Measurements from ENCODE around the gene TATDN2.

TATDN2 gene

GRCh38 chr3:10288575-10288960 lies 40.3 kb downstream of the TATDN2 start:
- no peak overlapping the region for H2AFZ ChIP-seq (ENCODE audit: low read depth, low read length)
- H3K9me3 ChIP-seq (ENCODE audit: control insufficient read depth, low read length): no peaks in the 10 kb centered on the region
- H2AK5ac ChIP-seq (ENCODE audit: low read length, severe bottlenecking): no peak overlapping the region
- H3K18ac ChIP-seq (ENCODE audit: low read depth in 1 of 2, low read length in 2 of 2): no peak overlapping the region
- peaks cover 32% of the 10 kb centered on the region for H3K79me1 ChIP-seq (replicated peaks; ENCODE audit: low read length, poor library complexity, severe bottlenecking)
- no peak overlapping the region for H3K4me3 ChIP-seq (ENCODE audit: insufficient read depth in 1 of 2, low read depth in 1 of 2, low read length in 2 of 2)
- H3K9ac ChIP-seq (ENCODE audit: low read length): no peak overlapping the region
- no peak overlapping the region for H3K14ac ChIP-seq (ENCODE audit: low read length in 2 of 2)
- no peak overlapping the region for H3K4ac ChIP-seq (ENCODE audit: low read depth in 1 of 2, low read length in 2 of 2)
- H4K91ac ChIP-seq (ENCODE audit: low read length): no peak overlapping the region
- H3K4me1 ChIP-seq (ENCODE audit: control insufficient read depth, insufficient read depth, low read depth, low read length): peaks cover 22% of the 10 kb centered on the region
- 89% methylated on average over 11 of the region's 11 CpGs for WGBS
- H2BK5ac ChIP-seq (ENCODE audit: low read depth, low read length, poor library complexity, severe bottlenecking): no peak overlapping the region
- H3K36me3 ChIP-seq (ENCODE audit: control insufficient read depth in 1 of 2, insufficient read depth in 2 of 2, low read depth in 1 of 2, low read length in 2 of 2): peaks cover 71 to 72% of the 10 kb centered on the region in 2 experiments
- no peak overlapping the region for H3K4me2 ChIP-seq (ENCODE audit: low read length, poor library complexity, severe bottlenecking)
- H2BK15ac ChIP-seq (ENCODE audit: low read depth, poor library complexity, severe bottlenecking): no peak overlapping the region
- no peak overlapping the region for H2BK120ac ChIP-seq (ENCODE audit: low read depth, low read length)
- H4K8ac ChIP-seq (ENCODE audit: low read length): no peak overlapping the region
- H3K27me3 ChIP-seq (ENCODE audit: control insufficient read depth in 1 of 2, insufficient read depth in 1 of 2, low read length in 2 of 2): no peaks in the 10 kb centered on the region
- no peak overlapping the region for H3K23ac ChIP-seq (ENCODE audit: low read length in 2 of 2)
- no peak overlapping the region for H3K27ac ChIP-seq (ENCODE audit: low read length, poor library complexity, severe bottlenecking)
- H2BK12ac ChIP-seq (ENCODE audit: low read length in 2 of 2): no peak overlapping the region
- DNase-seq: no peak

- Histone ChIP-seq H2AFZ (ENCODE audit: low read depth, low read length) (no peak overlapping the region), H3K4me1 (ENCODE audit: control insufficient read depth, insufficient read depth, low read depth, low read length) (peaks cover 22% of the 10 kb centered on the region), H2AK5ac (ENCODE audit: low read length, severe bottlenecking) (no peak overlapping the region), H3K14ac (ENCODE audit: low read length in 2 of 2) (no peak overlapping the region), H2BK15ac (ENCODE audit: low read depth, poor library complexity, severe bottlenecking) (no peak overlapping the region), H3K27ac (ENCODE audit: low read length, poor library complexity, severe bottlenecking) (no peak overlapping the region), H4K8ac (ENCODE audit: low read length) (no peak overlapping the region), H3K4me3 (ENCODE audit: insufficient read depth in 1 of 2, low read depth in 1 of 2, low read length in 2 of 2) (no peak overlapping the region), H4K91ac (ENCODE audit: low read length) (no peak overlapping the region), H3K18ac (ENCODE audit: low read depth in 1 of 2, low read length in 2 of 2) (no peak overlapping the region), H3K23ac (ENCODE audit: low read length in 2 of 2) (no peak overlapping the region), H3K4me2 (ENCODE audit: low read length, poor library complexity, severe bottlenecking) (no peak overlapping the region), H3K9ac (ENCODE audit: low read length) (no peak overlapping the region), H2BK120ac (ENCODE audit: low read depth, low read length) (no peak overlapping the region), H3K9me3 (ENCODE audit: control insufficient read depth, low read length) (no peaks in the 10 kb centered on the region), H3K27me3 (ENCODE audit: control insufficient read depth in 1 of 2, insufficient read depth in 1 of 2, low read length in 2 of 2) (no peaks in the 10 kb centered on the region), H3K79me1 (replicated peaks; ENCODE audit: low read length, poor library complexity, severe bottlenecking) (peaks cover 27% of the 10 kb centered on the region), H2BK5ac (ENCODE audit: low read depth, low read length, poor library complexity, severe bottlenecking) (no peak overlapping the region), H3K4ac (ENCODE audit: low read depth in 1 of 2, low read length in 2 of 2) (no peak overlapping the region), H3K36me3 (ENCODE audit: control insufficient read depth in 1 of 2, insufficient read depth in 2 of 2, low read depth in 1 of 2, low read length in 2 of 2) (peaks cover 69 to 71% of the 10 kb centered on the region in 2 experiments), H2BK12ac (ENCODE audit: low read length in 2 of 2) (no peak overlapping the region)
- DNase-seq: no peak
- 98% methylated on average over 9 of the region's 9 CpGs for WGBS
Observed at GRCh38 chr3:10289077-10289476, 40.8 kb downstream of the TATDN2 start.

- no peak overlapping the region for H2BK12ac ChIP-seq (ENCODE audit: low read length in 2 of 2)
Observed at GRCh38 chr3:10289787-10290355, 41.6 kb downstream of the TATDN2 start.

GRCh38 chr3:10290481-10291176 lies 42.4 kb downstream of the TATDN2 start:
- Histone ChIP-seq H3K23ac (ENCODE audit: low read length in 2 of 2) (no peak overlapping the region), H4K91ac (ENCODE audit: low read length) (no peak overlapping the region), H3K14ac (ENCODE audit: low read length in 2 of 2) (no peak overlapping the region), H2BK15ac (ENCODE audit: low read depth, poor library complexity, severe bottlenecking) (no peak overlapping the region), H2BK5ac (ENCODE audit: low read depth, low read length, poor library complexity, severe bottlenecking) (no peak overlapping the region), H3K4ac (ENCODE audit: low read depth in 1 of 2, low read length in 2 of 2) (no peak overlapping the region), H2BK120ac (ENCODE audit: low read depth, low read length) (no peak overlapping the region), H3K18ac (ENCODE audit: low read depth in 1 of 2, low read length in 2 of 2) (no peak overlapping the region), H3K4me1 (ENCODE audit: control insufficient read depth, insufficient read depth, low read depth, low read length) (peaks cover 15% of the 10 kb centered on the region), H3K27me3 (ENCODE audit: control insufficient read depth in 1 of 2, insufficient read depth in 1 of 2, low read length in 2 of 2) (no peaks in the 10 kb centered on the region), H3K4me2 (ENCODE audit: low read length, poor library complexity, severe bottlenecking) (no peak overlapping the region), H3K27ac (ENCODE audit: low read length, poor library complexity, severe bottlenecking) (no peak overlapping the region), H3K4me3 (ENCODE audit: insufficient read depth in 1 of 2, low read depth in 1 of 2, low read length in 2 of 2) (no peak overlapping the region), H3K79me1 (replicated peaks; ENCODE audit: low read length, poor library complexity, severe bottlenecking) (peaks cover 21% of the 10 kb centered on the region), H4K8ac (ENCODE audit: low read length) (no peak overlapping the region), H3K9ac (ENCODE audit: low read length) (no peak overlapping the region), H3K9me3 (ENCODE audit: control insufficient read depth, low read length) (no peaks in the 10 kb centered on the region), H2BK12ac (ENCODE audit: low read length in 2 of 2) (no peak overlapping the region), H2AK5ac (ENCODE audit: low read length, severe bottlenecking) (no peak overlapping the region), H2AFZ (ENCODE audit: low read depth, low read length) (no peak overlapping the region), H3K36me3 (ENCODE audit: control insufficient read depth in 1 of 2, insufficient read depth in 2 of 2, low read depth in 1 of 2, low read length in 2 of 2) (peaks cover 62 to 73% of the 10 kb centered on the region in 2 experiments)
- WGBS: 90% methylated on average over 18 of the region's 18 CpGs
- DNase-seq: no peak

More at GRCh38 chr3:10289787-10290355, 41.6 kb downstream of the TATDN2 start:
- Histone ChIP-seq H3K27ac (ENCODE audit: low read length, poor library complexity, severe bottlenecking) (no peak overlapping the region), H3K14ac (ENCODE audit: low read length in 2 of 2) (no peak overlapping the region), H2BK15ac (ENCODE audit: low read depth, poor library complexity, severe bottlenecking) (no peak overlapping the region), H3K9ac (ENCODE audit: low read length) (no peak overlapping the region), H3K4ac (ENCODE audit: low read depth in 1 of 2, low read length in 2 of 2) (no peak overlapping the region), H2AK5ac (ENCODE audit: low read length, severe bottlenecking) (no peak overlapping the region), H2AFZ (ENCODE audit: low read depth, low read length) (no peak overlapping the region), H2BK120ac (ENCODE audit: low read depth, low read length) (no peak overlapping the region), H3K9me3 (ENCODE audit: control insufficient read depth, low read length) (no peaks in the 10 kb centered on the region), H3K36me3 (ENCODE audit: control insufficient read depth in 1 of 2, insufficient read depth in 2 of 2, low read depth in 1 of 2, low read length in 2 of 2) (peaks cover 62 to 74% of the 10 kb centered on the region in 2 experiments), H3K79me1 (replicated peaks; ENCODE audit: low read length, poor library complexity, severe bottlenecking) (peaks cover 21% of the 10 kb centered on the region), H3K23ac (ENCODE audit: low read length in 2 of 2) (no peak overlapping the region), H3K4me3 (ENCODE audit: insufficient read depth in 1 of 2, low read depth in 1 of 2, low read length in 2 of 2) (no peak overlapping the region), H4K8ac (ENCODE audit: low read length) (no peak overlapping the region), H3K18ac (ENCODE audit: low read depth in 1 of 2, low read length in 2 of 2) (no peak overlapping the region), H3K4me1 (ENCODE audit: control insufficient read depth, insufficient read depth, low read depth, low read length) (peaks cover 17% of the 10 kb centered on the region), H4K91ac (ENCODE audit: low read length) (no peak overlapping the region), H3K27me3 (ENCODE audit: control insufficient read depth in 1 of 2, insufficient read depth in 1 of 2, low read length in 2 of 2) (no peaks in the 10 kb centered on the region), H2BK5ac (ENCODE audit: low read depth, low read length, poor library complexity, severe bottlenecking) (no peak overlapping the region), H3K4me2 (ENCODE audit: low read length, poor library complexity, severe bottlenecking) (no peak overlapping the region)
- no peak for DNase-seq
- WGBS: 93% methylated on average over 9 of the region's 9 CpGs
